Tibial nerve (tissue), 4 donors: Measurements from ENCODE around the gene DNAJB12.

ENCODE experiments used
- CTCF ChIP-seq, 5 experiments: fragments of 200-600 bp in 3 of 5; fragments of 450-650 bp in 2 of 5; sonication (generic) in 3 of 5; IDR thresholded peaks; one replicate each; pipeline ENCODE4 v1.5.1; 2016 to 2019; ENCODE audit warnings: antibody characterized with exemption in 5 of 5, mild to moderate bottlenecking in 3 of 5, moderate library complexity in 2 of 5
- EP300 ChIP-seq, 2 donors: sonication (generic); formaldehyde crosslinking; IDR thresholded peaks; one replicate each; pipeline ENCODE4 v1.6.1; 2017; ENCODE audit warnings: antibody characterized with exemption in 2 of 2, mild to moderate bottlenecking in 1 of 2

- no peak for TF ChIP-seq CTCF (IDR thresholded peaks at IDR 0.05)
- no peak for TF ChIP-seq EP300 (IDR thresholded peaks at IDR 0.05)
Observed at GRCh38 chr10:72390764-72391163, 36.0 kb upstream of the DNAJB12 start.
